PC-3 (cell line): ENCODE data around the gene FEN1.

Source experiments
- CTCF ChIP-seq: fragments of 300-600 bp; sonication (generic); conservative IDR thresholded peaks from 2 replicates; pipeline ENCODE4 v1.5.1; 2017; ENCODE audit warnings: antibody characterized with exemption, low read depth, mild to moderate bottlenecking, low read length
- EZH2 ChIP-seq: fragments of 300-600 bp; sonication (generic); IDR thresholded peaks from one replicate; pipeline ENCODE4 v1.6.1; 2017; ENCODE audit warnings: antibody characterized with exemption, mild to moderate bottlenecking, low read length; ENCODE audit not compliant: unreplicated experiment
- EZH2phosphoT487 ChIP-seq: fragments of 300-600 bp; sonication (generic); IDR thresholded peaks from 2 replicates; pipeline ENCODE4 v1.6.1; 2018; ENCODE audit warnings: mild to moderate bottlenecking, antibody characterized with exemption, low read length, borderline replicate concordance

GRCh38 chr11:61746442-61747191 is 46.1 kb upstream of the FEN1 start:
- TF ChIP-seq EZH2phosphoT487 (no peak), CTCF (no peak), EZH2 (no peak)
